Kidney tubule cell (primary cell): ENCODE data around the gene ZYX.
A peak's percentile ranks its signal among the peaks of the same experiment; 100 is the strongest.

Source experiments
- DNase-seq: peaks from one replicate; pipeline ENCODE4 v3.0.0-alpha.2; 2018; ENCODE audit warnings: low spot score

Gene ZYX

GRCh38 chr7:143380646-143381426 is at the start of gene ZYX:
Gene ZYX (plus strand): TSS chr7:143381345. CDS start chr7:143381572, 227 bp downstream.
- DNase-seq = peak; percentile 95

GRCh38 chr7:143334244-143334643 is 46.9 kb upstream of the ZYX start:
- DNase-seq = no peak

- no peak for DNase-seq
These were observed 43.9 kb upstream of the ZYX start for GRCh38 chr7:143337216-143337615.

- DNase-seq = no peak
These were observed 39.3 kb upstream of the ZYX start for GRCh38 chr7:143341842-143342241.

- no peak for DNase-seq
These were observed 37.5 kb upstream of the ZYX start for GRCh38 chr7:143343596-143343995.

GRCh38 chr7:143345428-143345900 is 35.7 kb upstream of the ZYX start:
- DNase-seq = peak; percentile 52

- DNase-seq = no peak
These were observed 35.1 kb upstream of the ZYX start for GRCh38 chr7:143346018-143346417.

- DNase-seq = no peak
These were observed 33.2 kb upstream of the ZYX start for GRCh38 chr7:143347950-143348349.

GRCh38 chr7:143351060-143351459 is 30.1 kb upstream of the ZYX start:
- DNase-seq = no peak

- DNase-seq = no peak
These were observed 29.6 kb upstream of the ZYX start for GRCh38 chr7:143351574-143351973.

GRCh38 chr7:143352531-143353002 is 28.6 kb upstream of the ZYX start:
- no peak for DNase-seq

- no peak for DNase-seq
These were observed 26.8 kb upstream of the ZYX start for GRCh38 chr7:143354376-143354775.

GRCh38 chr7:143354965-143355364 is 26.2 kb upstream of the ZYX start:
- no peak for DNase-seq

- no peak for DNase-seq
These were observed 25.4 kb upstream of the ZYX start for GRCh38 chr7:143355450-143356385.

GRCh38 chr7:143356414-143357050 is 24.6 kb upstream of the ZYX start:
- DNase-seq = no peak

GRCh38 chr7:143358626-143359025 is 22.5 kb upstream of the ZYX start:
- DNase-seq = no peak

- no peak for DNase-seq
These were observed 21.3 kb upstream of the ZYX start for GRCh38 chr7:143359771-143360353.

GRCh38 chr7:143360788-143361551 is 20.2 kb upstream of the ZYX start:
- no peak for DNase-seq

GRCh38 chr7:143361552-143362130 is 19.5 kb upstream of the ZYX start:
- DNase-seq = no peak

- DNase-seq = no peak
These were observed 18.8 kb upstream of the ZYX start, which contains the start of gene FAM131B for GRCh38 chr7:143362131-143363015. Gene FAM131B (minus strand): TSS chr7:143362713. CDS start chr7:143362603, 110 bp downstream.
